Vagina (tissue), 2 donors: ENCODE measurements around the gene MORC2.

Experiments used
- CTCF ChIP-seq, 3 experiments: fragments of 450-650 bp in 2 of 3; fragments of 200-600 bp in 1 of 3; sonication (generic) in 1 of 3; IDR thresholded peaks; one replicate each; pipeline ENCODE4 v1.5.1; 2017 to 2019; ENCODE audit warnings: antibody characterized with exemption in 3 of 3, mild to moderate bottlenecking in 2 of 3, moderate library complexity in 2 of 3
- POLR2A ChIP-seq, 2 donors: fragments of 450-650 bp; IDR thresholded peaks; one replicate each; pipeline ENCODE4 v1.6.1; 2017; ENCODE audit warnings: antibody characterized with exemption in 2 of 2, mild to moderate bottlenecking in 2 of 2, moderate library complexity in 2 of 2
- POLR2AphosphoS5 ChIP-seq, 2 donors: sonication (generic); formaldehyde crosslinking; IDR thresholded peaks; one replicate each; pipeline ENCODE4 v1.9.0; 2017; ENCODE audit warnings: antibody characterized with exemption in 2 of 2, mild to moderate bottlenecking in 2 of 2, low read depth in 1 of 2; ENCODE audit not compliant: insufficient read depth in 1 of 2

DNA sequence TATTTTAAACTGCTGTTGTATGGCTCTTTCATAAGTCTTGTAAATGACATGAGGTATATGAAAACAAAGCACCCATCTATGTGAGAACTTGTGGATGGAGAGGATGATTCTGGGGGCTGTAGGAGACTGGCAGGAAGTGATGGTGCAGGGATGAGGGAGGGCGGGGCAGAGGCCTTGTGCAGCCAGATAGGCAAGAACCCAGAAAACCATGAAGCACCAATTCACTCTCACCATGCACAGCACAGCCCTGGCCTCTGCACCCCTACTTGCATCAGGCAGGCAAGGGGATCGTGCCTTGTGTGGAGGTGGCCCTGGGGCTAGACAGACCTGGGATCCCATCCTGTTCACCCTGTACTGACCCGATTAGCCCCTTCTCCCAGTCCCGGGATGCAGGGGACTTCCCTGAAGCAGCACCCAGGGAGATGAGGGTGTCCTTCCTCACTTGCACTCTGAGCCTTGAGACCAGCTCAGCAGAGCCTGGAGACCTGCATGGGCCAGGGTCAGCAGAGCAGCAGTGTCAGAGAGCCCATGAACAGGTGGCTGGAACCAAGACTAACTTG is 85.5 kb downstream of the MORC2 start:
- TF ChIP-seq POLR2A (IDR thresholded peaks at IDR 0.05) = no peak
- TF ChIP-seq CTCF (IDR thresholded peaks at IDR 0.05) = no peak
- TF ChIP-seq POLR2AphosphoS5 (IDR thresholded peaks at IDR 0.05; ENCODE audit: insufficient read depth in 1 of 2, low read depth in 1 of 2) = no peak
